Measurements from ENCODE around the gene OR51I2.

Gene OR51I2

GRCh38 chr11:5449023-5449422 lies at the start of gene OR51I2:
Gene OR51I2, plus strand, starts transcription at chr11:5449323. Its CDS starts 4,166 bp downstream, at chr11:5453489.
- DNase-seq = no peak

- no peak for DNase-seq
These were observed 44.0 kb upstream of the OR51I2 start for GRCh38 chr11:5405173-5405572.

- DNase-seq = no peak
These were observed 28.1 kb upstream of the OR51I2 start for GRCh38 chr11:5420993-5421392.

GRCh38 chr11:5421811-5422210 lies 27.3 kb upstream of the OR51I2 start, which contains the start of gene OR51Q1:
Gene OR51Q1, plus strand, starts transcription at chr11:5422111. Its CDS starts 90 bp downstream, at chr11:5422201.
- DNase-seq = no peak

GRCh38 chr11:5423131-5423530 lies 26.0 kb upstream of the OR51I2 start:
- DNase-seq = no peak

GRCh38 chr11:5441414-5441813 lies 7.7 kb upstream of the OR51I2 start, which contains the start of gene OR51I1:
Gene OR51I1, minus strand, starts transcription at chr11:5441514. Its CDS starts 0 bp downstream, at chr11:5441514.
- DNase-seq = no peak

- no peak for DNase-seq
These were observed 5.2 kb upstream of the OR51I2 start for GRCh38 chr11:5443835-5444393.

- no peak for DNase-seq
These were observed 309 bp downstream of the OR51I2 start for GRCh38 chr11:5449432-5449831.

- DNase-seq = no peak
These were observed 12.0 kb downstream of the OR51I2 start for GRCh38 chr11:5460983-5461621.

- no peak for DNase-seq
These were observed 18.4 kb downstream of the OR51I2 start for GRCh38 chr11:5467527-5467926.

GRCh38 chr11:5473921-5474320 lies 24.8 kb downstream of the OR51I2 start:
- DNase-seq = no peak

- DNase-seq = peak; percentile 32
These were observed 27.2 kb downstream of the OR51I2 start for GRCh38 chr11:5476186-5476819.

GRCh38 chr11:5486003-5486402 lies 36.9 kb downstream of the OR51I2 start:
- DNase-seq = no peak

GRCh38 chr11:5486421-5486820 lies 37.3 kb downstream of the OR51I2 start:
- no peak for DNase-seq

- no peak for DNase-seq
These were observed 39.3 kb downstream of the OR51I2 start, which contains the start of gene OR52D1 for GRCh38 chr11:5488385-5488784. Gene OR52D1, plus strand, starts transcription at chr11:5488685. Its CDS starts 22 bp downstream, at chr11:5488707.

- no peak for DNase-seq
These were observed 39.8 kb downstream of the OR51I2 start for GRCh38 chr11:5488798-5489399.

- no peak for DNase-seq
These were observed 40.6 kb downstream of the OR51I2 start for GRCh38 chr11:5489576-5490357.

- no peak for DNase-seq
These were observed 50.5 kb downstream of the OR51I2 start for GRCh38 chr11:5499671-5500070.

GRCh38 chr11:5500393-5500801 lies 51.3 kb downstream of the OR51I2 start:
- no peak for DNase-seq

GRCh38 chr11:5504403-5504921 lies 55.3 kb downstream of the OR51I2 start:
- no peak for DNase-seq

GRCh38 chr11:5505363-5506048 lies 56.4 kb downstream of the OR51I2 start:
- no peak for DNase-seq
